Mucosa of descending colon (tissue), 3 donors: ENCODE data around the gene UBE2Q1. TPM values are rescaled to one million over a fixed set of nuclear protein-coding genes. Genes with fewer than 3 reads are reported as not detected.

Source experiments
- ATAC-seq: fragments of 200-7000 bp; cut with Tn5 transposase; one replicate; pipeline ENCODE4 v1.9.1; 2020; ENCODE audit warnings: mild to moderate bottlenecking, moderate library complexity
- DNase-seq, 3 donors: peaks; one replicate each; pipeline ENCODE4 v3.0.0-alpha.2; 2020
- H3K36me3 ChIP-seq: fragments of 200-600 bp; one replicate; pipeline ENCODE4 v1.8.0; 2021; ENCODE audit warnings: low read depth, mild to moderate bottlenecking
- H3K4me1 ChIP-seq: fragments of 200-600 bp; one replicate; pipeline ENCODE4 v1.8.0; 2021; ENCODE audit warnings: low read depth, mild to moderate bottlenecking
- H3K4me3 ChIP-seq: fragments of 200-600 bp; one replicate; pipeline ENCODE4 v1.8.0; 2021; ENCODE audit warnings: mild to moderate bottlenecking
- H3K9me3 ChIP-seq: fragments of 200-600 bp; one replicate; pipeline ENCODE4 v1.8.0; 2021; ENCODE audit warnings: mild to moderate bottlenecking
- intact Hi-C, 2 donors: fragments of 100-400 bp; cut with DNase I in 1 of 2; cut with micrococcal nuclease in 1 of 2; formaldehyde crosslinking; loops; one replicate each; pipeline versions ENCODE4 v1.11.0 to v1.11.1; 2022; cut with DNase I, micrococcal nuclease
- total RNA-seq, 3 donors: library from RNA; stranded (reverse); fragmentation: NEBNext Ultra II Directional in 2 of 3; extraction: Animal tissue kit (Norgen Biotek cat#: 25700) in 2 of 3; gene quantifications; one replicate each; pipeline versions ENCODE4 v1.2.1 to v1.2.4, GENCODE V29; 2021 to 2023
- TF ChIP-seq, protein P1 (sequence below): fragments of 200-600 bp; IDR thresholded peaks from one replicate; pipeline ENCODE4 v1.8.0; 2022; ENCODE audit warnings: antibody characterized with exemption, mild to moderate bottlenecking
- donor health status: DM: no; HTN: no; CAD: no; lungs with moderate emphysema.
- donor health status: DM: no; HTN: no; CAD: no.
- donor health status: DM: no; HTN: yes; CAD: no.

The UBE2Q1 gene
- total RNA-seq, 3 donors from 2014 or later, result 52.8 to 81.7 (median 81.0) TPM

GRCh38 chr1:154517661-154518060 lies 40.8 kb downstream of the UBE2Q1 start:
- DNase-seq (no peak), ATAC-seq (no peak)
- no peaks in the 10 kb centered on the region for H3K9me3 ChIP-seq
- no peaks in the 10 kb centered on the region for H3K4me1 ChIP-seq
- intact Hi-C loops, result no loop called here
- no peak overlapping the region for H3K4me3 ChIP-seq
- TF ChIP-seq, protein P1, sequence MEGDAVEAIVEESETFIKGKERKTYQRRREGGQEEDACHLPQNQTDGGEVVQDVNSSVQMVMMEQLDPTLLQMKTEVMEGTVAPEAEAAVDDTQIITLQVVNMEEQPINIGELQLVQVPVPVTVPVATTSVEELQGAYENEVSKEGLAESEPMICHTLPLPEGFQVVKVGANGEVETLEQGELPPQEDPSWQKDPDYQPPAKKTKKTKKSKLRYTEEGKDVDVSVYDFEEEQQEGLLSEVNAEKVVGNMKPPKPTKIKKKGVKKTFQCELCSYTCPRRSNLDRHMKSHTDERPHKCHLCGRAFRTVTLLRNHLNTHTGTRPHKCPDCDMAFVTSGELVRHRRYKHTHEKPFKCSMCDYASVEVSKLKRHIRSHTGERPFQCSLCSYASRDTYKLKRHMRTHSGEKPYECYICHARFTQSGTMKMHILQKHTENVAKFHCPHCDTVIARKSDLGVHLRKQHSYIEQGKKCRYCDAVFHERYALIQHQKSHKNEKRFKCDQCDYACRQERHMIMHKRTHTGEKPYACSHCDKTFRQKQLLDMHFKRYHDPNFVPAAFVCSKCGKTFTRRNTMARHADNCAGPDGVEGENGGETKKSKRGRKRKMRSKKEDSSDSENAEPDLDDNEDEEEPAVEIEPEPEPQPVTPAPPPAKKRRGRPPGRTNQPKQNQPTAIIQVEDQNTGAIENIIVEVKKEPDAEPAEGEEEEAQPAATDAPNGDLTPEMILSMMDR, result no peak
- no peaks in the 10 kb centered on the region for H3K36me3 ChIP-seq

DNA sequence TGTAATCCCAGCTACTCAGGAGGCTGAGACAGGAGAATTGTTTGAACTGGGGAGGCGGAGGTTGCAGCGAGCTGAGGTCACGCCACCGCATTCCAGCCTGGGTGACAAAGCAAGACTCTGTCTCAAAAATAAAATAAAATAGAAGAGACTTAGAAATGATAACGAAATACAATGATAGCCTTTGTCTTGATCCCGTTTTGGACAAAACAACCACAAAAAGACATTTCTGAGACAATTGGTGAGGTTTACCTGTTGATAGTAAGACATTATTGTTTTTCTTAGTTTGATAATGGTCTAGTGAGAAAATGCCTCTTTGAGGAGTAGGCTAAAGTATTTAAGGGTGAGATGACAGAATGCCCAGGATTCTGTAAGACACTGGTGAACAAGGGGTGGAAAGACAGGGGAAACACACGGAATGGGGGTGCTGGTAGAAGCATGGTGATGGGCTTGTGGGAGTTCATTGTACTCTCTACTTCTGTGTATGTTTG lies 44.4 kb downstream of the UBE2Q1 start:
- ATAC-seq, result no peak
- intact Hi-C loops, result no loop called here
- no peaks in the 10 kb centered on the region for H3K9me3 ChIP-seq
- no peak for DNase-seq
- H3K4me1 ChIP-seq, result no peaks in the 10 kb centered on the region
- H3K4me3 ChIP-seq, result no peak overlapping the region
- no peaks in the 10 kb centered on the region for H3K36me3 ChIP-seq
- TF ChIP-seq, protein P1, result no peak

DNA sequence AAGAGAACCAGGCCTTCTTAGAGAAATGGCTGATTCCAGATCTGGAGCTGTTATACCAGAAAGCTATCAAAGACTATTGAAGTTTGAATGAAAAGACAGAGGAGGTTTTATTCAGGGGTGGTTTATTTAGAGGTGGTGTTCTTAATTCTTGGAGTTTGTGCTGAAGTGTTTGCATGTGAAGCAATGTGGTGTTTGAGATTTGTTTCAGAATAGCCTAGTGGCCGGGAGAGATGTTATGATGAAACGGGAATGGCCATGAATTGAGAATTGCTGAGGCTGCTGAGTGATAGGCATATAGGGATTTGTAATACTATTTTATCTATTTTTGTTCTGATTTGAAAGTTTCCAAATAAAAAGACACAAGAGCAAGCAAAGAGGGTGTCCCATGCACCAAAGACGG lies 45.7 kb downstream of the UBE2Q1 start:
- TF ChIP-seq, protein P1, result no peak
- intact Hi-C loops, result no loop called here
- no peak for ATAC-seq
- DNase-seq, result no peak
- Histone ChIP-seq H3K36me3 (no peaks in the 10 kb centered on the region), H3K9me3 (no peaks in the 10 kb centered on the region), H3K4me1 (no peaks in the 10 kb centered on the region), H3K4me3 (no peak overlapping the region)

GRCh38 chr1:154503898-154504297 lies 54.6 kb downstream of the UBE2Q1 start:
- Histone ChIP-seq H3K4me3 (no peak overlapping the region), H3K9me3 (no peaks in the 10 kb centered on the region), H3K36me3 (no peaks in the 10 kb centered on the region), H3K4me1 (peaks cover 8% of the 10 kb centered on the region)
- intact Hi-C loops, result no loop called here
- DNase-seq (no peak), ATAC-seq (no peak)
- TF ChIP-seq, protein P1, result no peak

DNA sequence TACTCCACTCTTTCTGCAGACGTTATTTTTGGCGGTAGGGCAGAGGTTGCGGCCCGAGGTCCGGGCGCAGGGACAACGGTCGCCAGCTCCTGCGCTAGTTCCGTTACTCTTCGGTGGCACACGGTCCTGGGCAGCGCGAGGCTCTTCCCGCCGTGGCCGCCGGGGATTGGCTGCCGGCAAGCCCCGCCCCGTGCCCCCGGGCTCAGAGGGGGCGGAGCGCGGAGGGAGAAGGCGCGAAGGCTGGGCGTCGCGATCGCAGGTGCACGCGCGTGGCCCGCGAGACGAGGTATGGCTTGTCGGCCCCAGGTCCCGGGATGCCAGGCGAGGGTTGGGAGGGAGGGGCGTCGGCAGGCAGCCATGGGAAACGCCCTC lies 55.7 kb downstream of the UBE2Q1 start:
- no peaks in the 10 kb centered on the region for H3K9me3 ChIP-seq
- no peaks in the 10 kb centered on the region for H3K36me3 ChIP-seq
- peaks cover 8% of the 10 kb centered on the region for H3K4me1 ChIP-seq
- TF ChIP-seq, protein P1, result no peak
- intact Hi-C loops, result no loop called here
- H3K4me3 ChIP-seq, result no peak overlapping the region
- DNase-seq (no peak), ATAC-seq (peak; percentile 13)
